ENCODE data around the gene CGB3.

The CGB3 gene

GRCh38 chr19:49020342-49020741, 3.8 kb downstream of the CGB3 start:
- TF ChIP-seq TAF1 (IDR thresholded peaks at IDR 0.05; ENCODE audit: borderline replicate concordance, insufficient read depth, low read length) (no peak), SIN3A (IDR thresholded peaks at IDR 0.05; ENCODE audit: borderline replicate concordance, insufficient read depth, low read length) (no peak), FOXP2 (optimal IDR thresholded peaks at IDR 0.05; ENCODE audit: borderline replicate concordance, extremely low read depth, extremely low read length, insufficient read depth) (no peak), POLR2AphosphoS5 (IDR thresholded peaks at IDR 0.05; ENCODE audit: low read depth, low read length) (no peak)

DNA sequence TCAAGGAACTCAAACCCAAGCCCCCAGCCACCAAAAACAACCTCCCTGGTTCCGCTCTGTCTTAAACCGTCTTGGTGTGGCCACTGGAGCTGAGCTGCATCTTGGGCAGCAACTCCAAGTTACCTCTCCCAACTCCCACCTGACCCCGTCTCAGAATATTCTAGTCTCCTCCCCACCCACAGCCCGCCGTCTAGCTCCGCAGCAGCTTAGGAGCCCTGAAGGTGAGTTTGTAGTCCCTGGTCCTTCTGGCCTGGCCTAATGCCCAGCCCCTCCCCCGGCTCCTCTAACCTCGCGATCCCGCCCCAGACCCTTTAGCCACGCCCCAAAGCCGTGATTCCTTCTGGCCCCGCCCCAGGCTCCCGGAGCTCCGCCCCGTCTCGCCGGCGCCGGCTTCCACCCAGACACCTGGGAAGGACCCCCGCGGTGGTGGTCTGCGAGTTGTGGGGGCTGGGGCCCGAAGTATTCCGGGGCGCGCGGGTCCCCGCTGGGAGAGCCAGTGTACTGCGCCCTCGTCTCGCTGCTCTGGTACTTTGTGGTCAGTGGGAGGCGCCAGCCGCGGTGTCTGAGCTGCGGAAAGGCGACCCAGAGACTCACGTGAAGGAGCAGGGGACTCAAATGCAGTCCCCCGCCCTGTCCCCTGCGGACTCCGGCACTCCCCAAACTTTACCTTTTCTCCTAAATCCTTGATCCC, 4.7 kb downstream of the CGB3 start:
- no peak for TF ChIP-seq POLR2AphosphoS5 (IDR thresholded peaks at IDR 0.05; ENCODE audit: low read depth, low read length)
- TF ChIP-seq TAF1 (IDR thresholded peaks at IDR 0.05; ENCODE audit: borderline replicate concordance, insufficient read depth, low read length): no peak
- TF ChIP-seq, protein P1, sequence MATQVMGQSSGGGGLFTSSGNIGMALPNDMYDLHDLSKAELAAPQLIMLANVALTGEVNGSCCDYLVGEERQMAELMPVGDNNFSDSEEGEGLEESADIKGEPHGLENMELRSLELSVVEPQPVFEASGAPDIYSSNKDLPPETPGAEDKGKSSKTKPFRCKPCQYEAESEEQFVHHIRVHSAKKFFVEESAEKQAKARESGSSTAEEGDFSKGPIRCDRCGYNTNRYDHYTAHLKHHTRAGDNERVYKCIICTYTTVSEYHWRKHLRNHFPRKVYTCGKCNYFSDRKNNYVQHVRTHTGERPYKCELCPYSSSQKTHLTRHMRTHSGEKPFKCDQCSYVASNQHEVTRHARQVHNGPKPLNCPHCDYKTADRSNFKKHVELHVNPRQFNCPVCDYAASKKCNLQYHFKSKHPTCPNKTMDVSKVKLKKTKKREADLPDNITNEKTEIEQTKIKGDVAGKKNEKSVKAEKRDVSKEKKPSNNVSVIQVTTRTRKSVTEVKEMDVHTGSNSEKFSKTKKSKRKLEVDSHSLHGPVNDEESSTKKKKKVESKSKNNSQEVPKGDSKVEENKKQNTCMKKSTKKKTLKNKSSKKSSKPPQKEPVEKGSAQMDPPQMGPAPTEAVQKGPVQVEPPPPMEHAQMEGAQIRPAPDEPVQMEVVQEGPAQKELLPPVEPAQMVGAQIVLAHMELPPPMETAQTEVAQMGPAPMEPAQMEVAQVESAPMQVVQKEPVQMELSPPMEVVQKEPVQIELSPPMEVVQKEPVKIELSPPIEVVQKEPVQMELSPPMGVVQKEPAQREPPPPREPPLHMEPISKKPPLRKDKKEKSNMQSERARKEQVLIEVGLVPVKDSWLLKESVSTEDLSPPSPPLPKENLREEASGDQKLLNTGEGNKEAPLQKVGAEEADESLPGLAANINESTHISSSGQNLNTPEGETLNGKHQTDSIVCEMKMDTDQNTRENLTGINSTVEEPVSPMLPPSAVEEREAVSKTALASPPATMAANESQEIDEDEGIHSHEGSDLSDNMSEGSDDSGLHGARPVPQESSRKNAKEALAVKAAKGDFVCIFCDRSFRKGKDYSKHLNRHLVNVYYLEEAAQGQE (IDR thresholded peaks at IDR 0.05; ENCODE audit: insufficient read depth in 1 of 2, low read depth in 2 of 2, low read length in 2 of 2): no peak
- no peak for TF ChIP-seq FOXP2 (optimal IDR thresholded peaks at IDR 0.05; ENCODE audit: borderline replicate concordance, extremely low read depth, extremely low read length, insufficient read depth)
- no peak for TF ChIP-seq SIN3A (IDR thresholded peaks at IDR 0.05; ENCODE audit: borderline replicate concordance, insufficient read depth, low read length)

GRCh38 chr19:49018388-49019241, 5.5 kb downstream of the CGB3 start:
- 0 out of 2 replicates have a peak, but pooled peaks have one; percentile 20 for TF ChIP-seq POLR2AphosphoS5 (IDR thresholded peaks at IDR 0.05; ENCODE audit: low read depth, low read length)

DNA sequence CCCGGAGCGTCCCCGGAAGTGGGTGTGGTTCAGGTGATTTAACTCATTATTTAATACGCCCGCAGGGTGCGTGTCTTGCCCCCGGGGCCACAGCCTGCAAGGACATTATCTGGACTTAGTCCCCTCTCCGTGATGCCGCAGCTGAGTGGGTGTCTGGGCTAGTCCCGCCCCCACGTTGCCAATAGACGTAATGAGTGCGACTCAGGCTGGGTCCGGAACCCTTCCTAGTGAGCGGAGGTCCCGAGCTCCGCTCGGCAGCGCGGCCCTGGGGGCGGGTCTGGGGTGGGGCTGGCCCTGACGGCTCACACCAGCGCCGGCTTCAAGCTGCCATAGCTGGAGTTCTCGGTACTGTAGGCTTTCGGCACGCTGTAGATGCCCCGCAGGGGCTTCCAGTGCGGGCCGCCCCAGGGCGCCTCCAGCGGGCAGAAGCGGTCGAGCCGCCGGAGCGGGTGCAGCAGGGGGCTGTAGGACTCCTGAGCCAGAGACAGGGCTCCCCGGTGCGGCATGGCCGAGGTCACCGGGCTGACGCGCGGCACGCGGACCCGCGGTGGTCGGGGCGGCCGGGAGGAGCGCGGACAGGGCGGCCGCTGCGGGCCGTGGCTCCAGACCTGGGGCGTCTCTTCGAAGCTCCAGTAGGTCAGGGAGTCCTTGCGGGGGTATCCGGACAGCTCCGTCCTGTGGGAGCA, 6.3 kb downstream of the CGB3 start:
- TF ChIP-seq, protein P1 (IDR thresholded peaks at IDR 0.05; ENCODE audit: insufficient read depth in 1 of 2, low read depth in 2 of 2, low read length in 2 of 2): no peak
- peak; percentile 36 for TF ChIP-seq POLR2AphosphoS5 (IDR thresholded peaks at IDR 0.05; ENCODE audit: low read depth, low read length)

DNA sequence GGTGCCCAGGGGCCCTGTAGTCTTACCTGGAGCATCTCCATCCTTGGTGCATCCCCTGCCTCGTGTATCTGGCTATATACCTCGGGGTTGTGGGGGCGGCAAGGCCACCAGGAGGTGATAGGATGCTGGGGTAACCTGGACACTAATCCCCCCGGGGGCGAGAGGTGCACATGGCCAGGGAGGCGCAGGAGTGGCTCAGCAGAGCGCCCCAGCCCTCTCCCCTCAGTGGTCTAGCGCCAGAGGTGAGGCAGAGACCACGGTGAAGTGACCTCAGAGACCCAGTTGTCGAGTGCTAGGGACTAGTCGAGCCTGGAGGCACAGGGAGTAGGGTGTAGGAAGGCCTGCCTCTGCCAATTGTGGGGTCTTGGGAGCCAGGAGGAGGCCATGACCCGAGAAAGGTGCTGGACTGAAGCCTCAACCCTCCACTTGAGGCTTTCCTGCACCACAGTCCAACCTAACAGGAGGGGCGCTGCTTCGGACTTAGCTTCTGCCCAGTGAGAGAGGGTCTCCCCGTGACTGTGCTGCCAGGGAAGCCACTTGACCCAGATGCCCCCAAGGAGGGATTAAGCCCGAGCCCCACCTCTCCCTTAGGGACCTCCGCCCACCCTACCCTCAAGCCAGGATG, 7.0 kb downstream of the CGB3 start, which contains the start of gene LHB:
Gene LHB (minus strand): TSS at position 51 of the 625 bp plus-strand sequence. CDS start 10 bp downstream, at position 41.
- TF ChIP-seq FOXP2 (optimal IDR thresholded peaks at IDR 0.05; ENCODE audit: borderline replicate concordance, extremely low read depth, extremely low read length, insufficient read depth) (no peak), POLR2AphosphoS5 (IDR thresholded peaks at IDR 0.05; ENCODE audit: low read depth, low read length) (no peak; the same call in 1 of the 2 replicates)

DNA sequence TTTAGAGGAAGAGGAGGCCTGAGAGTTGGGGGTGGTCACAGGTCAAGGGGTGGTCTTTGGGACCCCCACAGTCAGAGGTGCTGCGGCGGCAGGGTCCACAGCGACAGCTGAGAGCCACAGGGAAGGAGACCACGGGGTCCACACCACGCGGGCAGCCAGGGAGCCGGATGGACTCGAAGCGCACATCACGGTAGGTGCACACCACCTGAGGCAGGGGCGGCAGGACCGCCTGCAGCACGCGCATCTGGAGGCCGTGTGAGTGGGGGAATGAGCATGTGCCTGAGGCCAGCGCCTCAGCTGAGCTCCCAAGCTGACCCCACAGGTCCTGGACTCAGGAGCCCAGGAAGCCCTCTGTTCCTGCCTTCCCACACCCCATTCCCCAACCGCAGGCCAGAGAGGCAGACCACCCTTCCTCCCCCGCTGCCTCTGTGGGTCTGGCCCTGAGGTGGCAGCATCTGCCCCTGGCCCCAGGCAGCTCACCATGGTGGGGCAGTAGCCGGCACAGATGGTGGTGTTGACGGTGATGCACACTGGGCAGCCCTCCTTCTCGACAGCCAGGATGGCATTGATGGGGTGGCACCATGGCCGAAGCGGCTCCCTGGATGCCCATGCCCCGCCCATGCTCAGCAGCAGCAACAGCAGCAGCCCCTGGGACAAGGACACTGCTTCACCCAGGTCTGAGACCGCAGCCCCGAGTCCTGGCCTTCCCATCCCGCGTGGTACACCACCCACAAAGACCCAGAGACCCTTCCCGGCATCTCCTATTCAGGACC, 7.9 kb downstream of the CGB3 start:
- TF ChIP-seq FOXP2 (optimal IDR thresholded peaks at IDR 0.05; ENCODE audit: borderline replicate concordance, extremely low read depth, extremely low read length, insufficient read depth) (no peak), TAF1 (IDR thresholded peaks at IDR 0.05; ENCODE audit: borderline replicate concordance, insufficient read depth, low read length) (no peak), SIN3A (IDR thresholded peaks at IDR 0.05; ENCODE audit: borderline replicate concordance, insufficient read depth, low read length) (no peak), POLR2AphosphoS5 (IDR thresholded peaks at IDR 0.05; ENCODE audit: low read depth, low read length) (no peak)
- TF ChIP-seq, protein P1 (IDR thresholded peaks at IDR 0.05; ENCODE audit: insufficient read depth in 1 of 2, low read depth in 2 of 2, low read length in 2 of 2): no peak

Measured in PFSK-1 (cell line).